22Rv1 (cell line): ENCODE data around the gene GUCY2C.
"Not testable (repeated sequence)": the region's sequence is repeated elsewhere in the genome, so short reads cannot be mapped to it uniquely, and the experiment has no call there.

ENCODE experiments used
- ZFX ChIP-seq: fragments of 450-650 bp; IDR thresholded peaks from 2 replicates; pipeline ENCODE4 v1.6.1; 2017; ENCODE audit warnings: antibody characterized with exemption, borderline replicate concordance
- TF ChIP-seq, protein P1 (sequence below): fragments of 450-650 bp; IDR thresholded peaks from 2 replicates; pipeline ENCODE4 v1.5.1; 2017; ENCODE audit warnings: mild to moderate bottlenecking

DNA sequence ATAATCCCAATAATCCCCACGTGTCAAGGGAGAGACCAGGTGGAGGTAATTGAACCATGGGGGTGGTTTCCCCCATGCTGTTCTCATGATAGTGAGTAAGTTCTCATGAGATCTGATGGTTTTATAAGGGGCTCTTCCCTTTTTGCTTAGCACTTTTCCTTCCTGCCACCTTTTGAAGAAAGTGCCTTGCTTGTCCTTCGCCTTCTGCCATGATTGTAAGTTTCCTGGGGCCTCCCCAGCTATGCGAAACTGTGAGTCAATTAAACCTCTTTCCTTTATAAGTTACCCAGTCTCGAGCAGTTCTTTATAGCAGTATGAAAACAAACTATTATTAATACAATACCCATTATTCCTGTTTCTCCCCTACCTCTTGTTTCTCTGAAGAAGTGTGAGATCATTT, 14.2 kb downstream of the GUCY2C start:
- TF ChIP-seq, protein P1, sequence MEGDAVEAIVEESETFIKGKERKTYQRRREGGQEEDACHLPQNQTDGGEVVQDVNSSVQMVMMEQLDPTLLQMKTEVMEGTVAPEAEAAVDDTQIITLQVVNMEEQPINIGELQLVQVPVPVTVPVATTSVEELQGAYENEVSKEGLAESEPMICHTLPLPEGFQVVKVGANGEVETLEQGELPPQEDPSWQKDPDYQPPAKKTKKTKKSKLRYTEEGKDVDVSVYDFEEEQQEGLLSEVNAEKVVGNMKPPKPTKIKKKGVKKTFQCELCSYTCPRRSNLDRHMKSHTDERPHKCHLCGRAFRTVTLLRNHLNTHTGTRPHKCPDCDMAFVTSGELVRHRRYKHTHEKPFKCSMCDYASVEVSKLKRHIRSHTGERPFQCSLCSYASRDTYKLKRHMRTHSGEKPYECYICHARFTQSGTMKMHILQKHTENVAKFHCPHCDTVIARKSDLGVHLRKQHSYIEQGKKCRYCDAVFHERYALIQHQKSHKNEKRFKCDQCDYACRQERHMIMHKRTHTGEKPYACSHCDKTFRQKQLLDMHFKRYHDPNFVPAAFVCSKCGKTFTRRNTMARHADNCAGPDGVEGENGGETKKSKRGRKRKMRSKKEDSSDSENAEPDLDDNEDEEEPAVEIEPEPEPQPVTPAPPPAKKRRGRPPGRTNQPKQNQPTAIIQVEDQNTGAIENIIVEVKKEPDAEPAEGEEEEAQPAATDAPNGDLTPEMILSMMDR: not testable (repeated sequence)
- not testable (repeated sequence) for TF ChIP-seq ZFX
